Transverse colon (tissue), 4 donors: ENCODE results near the gene LDLRAP1.

Source experiments
- CTCF ChIP-seq, 5 experiments: fragments of 200-600 bp in 3 of 5; fragments of 450-650 bp in 2 of 5; sonication (generic) in 3 of 5; IDR thresholded peaks; 1 replicate in 2 of 5; 2 replicates in 3 of 5; pipeline ENCODE4 v1.5.1; 2016 to 2017; ENCODE audit warnings: antibody characterized with exemption in 5 of 5, inconsistent platforms in 3 of 5, mild to moderate bottlenecking in 2 of 5, moderate library complexity in 1 of 5
- POLR2A ChIP-seq: fragments of 450-650 bp; IDR thresholded peaks from one replicate; pipeline ENCODE4 v1.6.1; 2016; ENCODE audit warnings: antibody characterized with exemption, mild to moderate bottlenecking, moderate library complexity
- POLR2AphosphoS5 ChIP-seq, 3 donors: sonication (generic); formaldehyde crosslinking; IDR thresholded peaks; one replicate each; pipeline ENCODE4 v1.6.1; 2016; ENCODE audit warnings: antibody characterized with exemption in 3 of 3

DNA sequence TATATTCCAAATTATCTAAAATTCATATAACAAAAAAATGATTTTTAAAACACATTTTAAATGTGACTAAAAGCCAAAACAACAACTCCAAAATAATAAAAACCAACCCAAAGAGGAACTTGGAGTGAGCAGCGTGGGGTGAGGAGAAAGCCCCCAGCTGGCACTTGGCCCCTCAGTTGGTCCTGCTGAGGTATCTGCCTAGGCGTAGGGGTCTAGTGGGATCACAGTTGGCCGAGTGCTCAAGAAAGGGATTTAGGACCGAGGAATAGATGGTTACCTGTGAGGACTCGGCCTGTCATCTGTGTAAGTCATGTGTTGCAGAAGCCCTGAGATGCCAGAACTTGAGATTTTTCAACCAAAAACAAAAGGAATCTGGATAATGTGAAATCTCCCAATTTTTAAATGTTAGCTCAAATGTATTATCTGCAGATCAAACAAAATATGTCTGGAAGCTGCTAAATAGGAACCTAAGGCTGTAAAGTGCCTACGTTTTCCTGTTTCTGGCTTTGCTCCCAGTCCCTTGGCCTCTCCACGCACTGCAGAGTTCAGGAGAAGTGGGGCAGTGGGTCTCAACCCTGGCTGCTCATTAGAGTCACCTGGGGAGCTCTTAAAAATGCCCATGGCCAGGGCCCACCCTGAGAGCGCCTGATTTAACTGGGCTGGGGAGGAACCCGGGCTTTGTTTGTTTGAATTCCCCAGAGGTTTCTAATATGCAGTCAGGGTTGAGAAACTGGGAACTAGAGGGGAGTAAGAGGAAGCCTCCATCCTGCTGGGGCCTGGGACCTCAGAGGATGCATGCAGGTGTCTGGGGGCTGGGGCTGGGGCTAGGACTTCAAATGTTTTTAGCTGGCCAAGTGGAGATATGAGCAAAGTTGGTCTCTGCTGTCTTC is 38.5 kb upstream of the LDLRAP1 start:
- TF ChIP-seq CTCF (IDR thresholded peaks at IDR 0.05) (no peak), POLR2A (no peak), POLR2AphosphoS5 (IDR thresholded peaks at IDR 0.05) (no peak)
